ENCODE results near the gene DGCR8.

DNA sequence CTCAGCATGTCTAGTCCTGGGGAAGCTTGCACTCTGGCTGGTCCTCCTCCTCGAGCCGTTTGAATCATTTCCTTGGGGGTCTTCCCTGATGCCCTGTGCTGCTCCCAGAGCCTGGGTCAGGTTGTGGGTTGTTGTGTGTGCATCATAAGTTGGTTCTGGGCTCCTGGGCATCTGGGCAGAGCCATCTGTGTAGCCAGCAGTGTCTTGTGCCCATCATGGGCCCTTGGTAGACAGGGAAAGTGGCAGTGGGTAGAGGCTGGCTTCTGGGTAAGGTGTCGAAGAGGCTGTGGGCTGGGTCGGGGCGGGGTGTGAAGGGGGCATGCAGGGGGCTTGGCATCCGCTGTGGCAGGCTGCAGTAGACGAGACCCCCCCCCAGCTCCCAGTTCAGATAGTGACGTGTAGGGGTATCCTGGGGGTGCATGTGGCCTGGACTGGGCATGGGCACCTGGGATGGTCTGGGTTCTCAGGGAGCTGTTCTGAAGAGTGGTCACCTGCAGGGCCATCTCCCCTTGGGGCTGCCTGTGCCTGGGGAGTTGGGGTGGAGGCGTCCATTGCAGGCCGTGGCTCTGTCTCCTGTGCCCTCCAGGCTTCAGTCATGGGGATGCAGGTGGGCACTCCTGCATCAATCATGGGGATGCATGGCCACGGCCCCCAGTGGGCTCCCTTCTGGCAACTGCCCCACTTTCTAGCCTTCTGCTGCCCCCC is 44.2 kb downstream of the DGCR8 start:
- TF ChIP-seq CTCF (IDR thresholded peaks at IDR 0.05) (no peak), POLR2A (IDR thresholded peaks at IDR 0.05) (no peak)

All from uterus (tissue), 2 donors.